H1 (cell line): ENCODE results near the gene SLC6A2.
"Not testable (repeated sequence)": the region's sequence is repeated elsewhere in the genome, so short reads cannot be mapped to it uniquely, and the experiment has no call there.

ENCODE experiments used
- CREB1 ChIP-seq: IDR thresholded peaks from 2 replicates; pipeline ENCODE4 v1.6.1; 2012; ENCODE audit warnings: inconsistent platforms
- JUN ChIP-seq: IDR thresholded peaks from 2 replicates; pipeline ENCODE4 v1.6.1; 2011; ENCODE audit warnings: low read depth, mild to moderate bottlenecking, improper control_type of control experiment, low read length
- JUND ChIP-seq: IDR thresholded peaks from 2 replicates; pipeline ENCODE4 v1.6.1; 2011; ENCODE audit warnings: mild to moderate bottlenecking, improper control_type of control experiment, low read length
- POLR2A ChIP-seq, 2 experiments: IDR thresholded peaks; 1 replicate in 1 of 2; 2 replicates in 1 of 2; pipeline ENCODE4 v1.6.1; 2011; ENCODE audit warnings: low read depth in 2 of 2, low read length in 2 of 2, mild to moderate bottlenecking in 2 of 2; ENCODE audit errors: control extremely low read depth in 1 of 2
- POLR2AphosphoS5 ChIP-seq: IDR thresholded peaks from 2 replicates; pipeline ENCODE4 v1.6.1; 2011; ENCODE audit warnings: low read depth, low read length
- SP1 ChIP-seq: IDR thresholded peaks from 2 replicates; pipeline ENCODE4 v1.6.1; 2011; ENCODE audit warnings: low read depth, low read length
- SUZ12 ChIP-seq: fragments of 200-600 bp; sonication (generic); IDR thresholded peaks from 2 replicates; pipeline ENCODE4 v1.6.1; 2012; ENCODE audit warnings: mild to moderate bottlenecking, inconsistent platforms, low read length, moderate library complexity, mixed read lengths
- TAF7 ChIP-seq: optimal IDR thresholded peaks from 2 replicates; pipeline ENCODE3; 2011; ENCODE audit warnings: low read depth, mild to moderate bottlenecking, inconsistent platforms, low read length, moderate library complexity, borderline replicate concordance
- YY1 ChIP-seq: IDR thresholded peaks from 2 replicates; pipeline ENCODE4 v1.6.1; 2011; ENCODE audit warnings: low read depth, mild to moderate bottlenecking, low read length
- ZNF274 ChIP-seq: IDR thresholded peaks from 2 replicates; pipeline ENCODE4 v1.7.0; 2012; ENCODE audit warnings: low read length, borderline replicate concordance; ENCODE audit errors: extremely low read depth
- TF ChIP-seq, protein P1 (sequence below), 3 experiments: IDR thresholded peaks; 1 replicate in 2 of 3; 2 replicates in 1 of 3; pipeline versions ENCODE4 v1.5.1 to v1.6.1; 2011; ENCODE audit warnings: low read length in 3 of 3, mild to moderate bottlenecking in 3 of 3, inconsistent platforms in 2 of 3, low read depth in 1 of 3, moderate library complexity in 1 of 3; ENCODE audit not compliant: insufficient read depth in 1 of 3; ENCODE audit errors: control extremely low read depth in 1 of 3

DNA sequence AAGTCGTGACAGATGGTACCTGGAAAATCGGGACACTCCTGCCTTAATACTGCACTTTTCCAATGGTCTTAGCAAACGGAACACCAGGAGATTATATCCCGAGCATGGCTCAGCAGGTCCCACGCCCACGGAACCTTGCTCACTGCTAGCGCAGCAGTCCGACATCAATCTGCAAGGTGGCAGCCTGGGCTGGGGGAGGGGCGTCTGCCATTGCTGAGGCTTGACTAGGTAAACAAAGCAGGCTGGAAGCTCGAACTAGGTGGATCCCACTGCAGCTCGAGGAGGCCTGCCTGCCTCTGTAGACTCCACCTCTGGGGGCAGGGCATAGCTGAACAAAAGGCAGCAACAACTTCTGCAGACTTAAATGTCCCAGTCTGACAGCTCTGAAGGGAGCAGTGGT lies 40.1 kb upstream of the SLC6A2 start:
- not testable (repeated sequence) for TF ChIP-seq JUN; ZNF274; POLR2A (IDR thresholded peaks at IDR 0.05; ENCODE audit: control extremely low read depth in 1 of 2, low read depth in 2 of 2, low read length in 2 of 2); CREB1; POLR2AphosphoS5; SUZ12; TAF7; YY1; SP1; JUND
- TF ChIP-seq, protein P1, sequence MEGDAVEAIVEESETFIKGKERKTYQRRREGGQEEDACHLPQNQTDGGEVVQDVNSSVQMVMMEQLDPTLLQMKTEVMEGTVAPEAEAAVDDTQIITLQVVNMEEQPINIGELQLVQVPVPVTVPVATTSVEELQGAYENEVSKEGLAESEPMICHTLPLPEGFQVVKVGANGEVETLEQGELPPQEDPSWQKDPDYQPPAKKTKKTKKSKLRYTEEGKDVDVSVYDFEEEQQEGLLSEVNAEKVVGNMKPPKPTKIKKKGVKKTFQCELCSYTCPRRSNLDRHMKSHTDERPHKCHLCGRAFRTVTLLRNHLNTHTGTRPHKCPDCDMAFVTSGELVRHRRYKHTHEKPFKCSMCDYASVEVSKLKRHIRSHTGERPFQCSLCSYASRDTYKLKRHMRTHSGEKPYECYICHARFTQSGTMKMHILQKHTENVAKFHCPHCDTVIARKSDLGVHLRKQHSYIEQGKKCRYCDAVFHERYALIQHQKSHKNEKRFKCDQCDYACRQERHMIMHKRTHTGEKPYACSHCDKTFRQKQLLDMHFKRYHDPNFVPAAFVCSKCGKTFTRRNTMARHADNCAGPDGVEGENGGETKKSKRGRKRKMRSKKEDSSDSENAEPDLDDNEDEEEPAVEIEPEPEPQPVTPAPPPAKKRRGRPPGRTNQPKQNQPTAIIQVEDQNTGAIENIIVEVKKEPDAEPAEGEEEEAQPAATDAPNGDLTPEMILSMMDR (IDR thresholded peaks at IDR 0.05; ENCODE audit: control extremely low read depth in 1 of 3, insufficient read depth in 1 of 3, low read depth in 1 of 3, low read length in 3 of 3), result not testable (repeated sequence)
